Central memory CD4-positive, alpha-beta T cell (primary cell): Measurements from ENCODE around the gene LYPD5.
A peak's percentile ranks its signal among the peaks of the same experiment; 100 is the strongest.

Experiments used
- DNase-seq: peaks from one replicate; pipeline ENCODE4 v3.0.0; 2022

LYPD5 gene

GRCh38 chr19:43804432-43804831, 2.2 kb upstream of the LYPD5 start:
- no peak for DNase-seq

GRCh38 chr19:43799502-43800142, 2.6 kb downstream of the LYPD5 start:
- no peak for DNase-seq

GRCh38 chr19:43798546-43799409, 3.5 kb downstream of the LYPD5 start:
- peak; percentile 32 for DNase-seq

GRCh38 chr19:43798026-43798545, 4.2 kb downstream of the LYPD5 start:
- DNase-seq: no peak

- DNase-seq: no peak
Measured at GRCh38 chr19:43797556-43797955, 4.7 kb downstream of the LYPD5 start.

- DNase-seq: no peak
Measured at GRCh38 chr19:43797118-43797517, 5.1 kb downstream of the LYPD5 start.

- no peak for DNase-seq
Measured at GRCh38 chr19:43790587-43790986, 11.7 kb downstream of the LYPD5 start.

GRCh38 chr19:43789029-43789428, 13.2 kb downstream of the LYPD5 start:
- DNase-seq: no peak

- DNase-seq: no peak
Measured at GRCh38 chr19:43786665-43787064, 15.6 kb downstream of the LYPD5 start.

- DNase-seq: peak; percentile 64
Measured at GRCh38 chr19:43784981-43785808, 17.1 kb downstream of the LYPD5 start.

GRCh38 chr19:43784241-43784980, 17.8 kb downstream of the LYPD5 start:
- DNase-seq: peak; percentile 60

GRCh38 chr19:43783636-43784035, 18.6 kb downstream of the LYPD5 start:
- no peak for DNase-seq

- DNase-seq: peak; percentile 22
Measured at GRCh38 chr19:43782689-43783231, 19.5 kb downstream of the LYPD5 start.

GRCh38 chr19:43782311-43782660, 20.0 kb downstream of the LYPD5 start:
- no peak for DNase-seq

GRCh38 chr19:43781630-43782310, 20.5 kb downstream of the LYPD5 start:
- no peak for DNase-seq

GRCh38 chr19:43780706-43781525, 21.3 kb downstream of the LYPD5 start, which contains the start of gene KCNN4:
Gene KCNN4, minus strand, starts transcription at chr19:43780973. Its CDS starts 112 bp downstream, at chr19:43780861.
- peak; percentile 36 for DNase-seq

GRCh38 chr19:43779820-43780219, 22.4 kb downstream of the LYPD5 start:
- no peak for DNase-seq

- DNase-seq: no peak
Measured at GRCh38 chr19:43779147-43779819, 23.0 kb downstream of the LYPD5 start.

GRCh38 chr19:43778651-43779050, 23.6 kb downstream of the LYPD5 start:
- DNase-seq: no peak

GRCh38 chr19:43777163-43777695, 25.0 kb downstream of the LYPD5 start:
- DNase-seq: peak; percentile 50
